ENCODE measurements around the gene ZNF132.

DNA sequence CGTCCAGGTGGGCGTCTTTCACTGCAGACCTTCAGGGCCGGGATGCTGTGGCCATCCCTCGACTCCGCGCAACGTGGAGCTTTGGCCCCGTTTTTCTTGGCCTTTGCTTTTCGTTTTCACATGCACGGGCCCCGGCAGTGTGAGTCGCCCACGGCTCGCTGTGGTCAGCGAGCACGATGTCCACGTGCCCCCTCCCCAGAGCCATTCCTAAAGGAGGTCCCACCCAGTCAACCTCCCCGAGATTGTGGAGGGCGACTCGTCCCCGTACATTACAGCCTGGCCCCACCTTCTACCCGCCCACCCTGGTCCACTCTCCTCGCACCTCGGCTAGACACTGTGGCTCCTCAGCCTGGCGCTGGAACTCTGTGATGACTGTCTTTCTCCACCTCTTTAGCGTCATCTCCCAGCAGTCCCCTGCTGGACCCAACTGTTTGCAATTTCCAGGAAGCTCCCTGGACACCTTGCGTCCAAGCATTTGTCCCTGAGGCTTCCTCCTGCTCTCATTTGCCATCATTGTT lies 36.6 kb upstream of the ZNF132 start:
- TF ChIP-seq, protein P1, sequence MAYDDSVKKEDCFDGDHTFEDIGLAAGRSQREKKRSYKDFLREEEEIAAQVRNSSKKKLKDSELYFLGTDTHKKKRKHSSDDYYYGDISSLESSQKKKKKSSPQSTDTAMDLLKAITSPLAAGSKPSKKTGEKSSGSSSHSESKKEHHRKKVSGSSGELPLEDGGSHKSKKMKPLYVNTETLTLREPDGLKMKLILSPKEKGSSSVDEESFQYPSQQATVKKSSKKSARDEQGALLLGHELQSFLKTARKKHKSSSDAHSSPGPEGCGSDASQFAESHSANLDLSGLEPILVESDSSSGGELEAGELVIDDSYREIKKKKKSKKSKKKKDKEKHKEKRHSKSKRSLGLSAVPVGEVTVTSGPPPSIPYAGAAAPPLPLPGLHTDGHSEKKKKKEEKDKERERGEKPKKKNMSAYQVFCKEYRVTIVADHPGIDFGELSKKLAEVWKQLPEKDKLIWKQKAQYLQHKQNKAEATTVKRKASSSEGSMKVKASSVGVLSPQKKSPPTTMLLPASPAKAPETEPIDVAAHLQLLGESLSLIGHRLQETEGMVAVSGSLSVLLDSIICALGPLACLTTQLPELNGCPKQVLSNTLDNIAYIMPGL (CRISPR knock-in tag; IDR thresholded peaks at IDR 0.05): no peak
- TF ChIP-seq, protein P2, sequence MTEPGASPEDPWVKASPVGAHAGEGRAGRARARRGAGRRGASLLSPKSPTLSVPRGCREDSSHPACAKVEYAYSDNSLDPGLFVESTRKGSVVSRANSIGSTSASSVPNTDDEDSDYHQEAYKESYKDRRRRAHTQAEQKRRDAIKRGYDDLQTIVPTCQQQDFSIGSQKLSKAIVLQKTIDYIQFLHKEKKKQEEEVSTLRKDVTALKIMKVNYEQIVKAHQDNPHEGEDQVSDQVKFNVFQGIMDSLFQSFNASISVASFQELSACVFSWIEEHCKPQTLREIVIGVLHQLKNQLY (CRISPR knock-in tag; IDR thresholded peaks at IDR 0.05): no peak
- TF ChIP-seq ZNF317 (CRISPR knock-in tag; IDR thresholded peaks at IDR 0.05; ENCODE audit: borderline replicate concordance, low read depth): no peak
- TF ChIP-seq, protein P3, sequence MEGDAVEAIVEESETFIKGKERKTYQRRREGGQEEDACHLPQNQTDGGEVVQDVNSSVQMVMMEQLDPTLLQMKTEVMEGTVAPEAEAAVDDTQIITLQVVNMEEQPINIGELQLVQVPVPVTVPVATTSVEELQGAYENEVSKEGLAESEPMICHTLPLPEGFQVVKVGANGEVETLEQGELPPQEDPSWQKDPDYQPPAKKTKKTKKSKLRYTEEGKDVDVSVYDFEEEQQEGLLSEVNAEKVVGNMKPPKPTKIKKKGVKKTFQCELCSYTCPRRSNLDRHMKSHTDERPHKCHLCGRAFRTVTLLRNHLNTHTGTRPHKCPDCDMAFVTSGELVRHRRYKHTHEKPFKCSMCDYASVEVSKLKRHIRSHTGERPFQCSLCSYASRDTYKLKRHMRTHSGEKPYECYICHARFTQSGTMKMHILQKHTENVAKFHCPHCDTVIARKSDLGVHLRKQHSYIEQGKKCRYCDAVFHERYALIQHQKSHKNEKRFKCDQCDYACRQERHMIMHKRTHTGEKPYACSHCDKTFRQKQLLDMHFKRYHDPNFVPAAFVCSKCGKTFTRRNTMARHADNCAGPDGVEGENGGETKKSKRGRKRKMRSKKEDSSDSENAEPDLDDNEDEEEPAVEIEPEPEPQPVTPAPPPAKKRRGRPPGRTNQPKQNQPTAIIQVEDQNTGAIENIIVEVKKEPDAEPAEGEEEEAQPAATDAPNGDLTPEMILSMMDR (IDR thresholded peaks at IDR 0.05): no peak
- TF ChIP-seq NR2C2 (CRISPR knock-in tag; IDR thresholded peaks at IDR 0.05): no peak
- TF ChIP-seq, protein P4, sequence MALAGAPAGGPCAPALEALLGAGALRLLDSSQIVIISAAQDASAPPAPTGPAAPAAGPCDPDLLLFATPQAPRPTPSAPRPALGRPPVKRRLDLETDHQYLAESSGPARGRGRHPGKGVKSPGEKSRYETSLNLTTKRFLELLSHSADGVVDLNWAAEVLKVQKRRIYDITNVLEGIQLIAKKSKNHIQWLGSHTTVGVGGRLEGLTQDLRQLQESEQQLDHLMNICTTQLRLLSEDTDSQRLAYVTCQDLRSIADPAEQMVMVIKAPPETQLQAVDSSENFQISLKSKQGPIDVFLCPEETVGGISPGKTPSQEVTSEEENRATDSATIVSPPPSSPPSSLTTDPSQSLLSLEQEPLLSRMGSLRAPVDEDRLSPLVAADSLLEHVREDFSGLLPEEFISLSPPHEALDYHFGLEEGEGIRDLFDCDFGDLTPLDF (CRISPR knock-in tag; IDR thresholded peaks at IDR 0.05): no peak
- TF ChIP-seq CREB1 (CRISPR knock-in tag; IDR thresholded peaks at IDR 0.05): no peak
- TF ChIP-seq, protein P5, sequence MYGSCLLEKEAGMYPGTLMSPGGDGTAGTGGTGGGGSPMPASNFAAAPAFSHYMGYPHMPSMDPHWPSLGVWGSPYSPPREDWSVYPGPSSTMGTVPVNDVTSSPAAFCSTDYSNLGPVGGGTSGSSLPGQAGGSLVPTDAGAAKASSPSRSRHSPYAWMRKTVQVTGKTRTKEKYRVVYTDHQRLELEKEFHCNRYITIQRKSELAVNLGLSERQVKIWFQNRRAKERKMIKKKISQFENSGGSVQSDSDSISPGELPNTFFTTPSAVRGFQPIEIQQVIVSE (CRISPR knock-in tag; IDR thresholded peaks at IDR 0.05; ENCODE audit: borderline replicate concordance): no peak
